ENCODE data around the gene KIF3A. TPM values are rescaled to one million over a fixed set of nuclear protein-coding genes. Genes with fewer than 3 reads are reported as not detected.

Gene KIF3A
- total RNA-seq, result 10 to 100 TPM in 1 of 4 donors, 1 to 10 TPM in 3; 2.6 to 15.0 (median 6.3) TPM

GRCh38 chr5:132736853-132737833 lies at the start of gene KIF3A:
TSS of gene KIF3A (minus strand) at chr5:132737546. CDS start at chr5:132737419, 127 bp downstream.
- DNase-seq (ENCODE audit: low spot score in 2 of 2), result peak; percentile 96 to 97
- Histone ChIP-seq H3K4me3 (peak within 1 kb of the TSS; percentile 90), H3K27me3 (peaks cover 1% of the 10 kb centered on the region), H3K9me3 (no peaks in the 10 kb centered on the region), H3K4me1 (peaks cover 16% of the 10 kb centered on the region), H3K36me3 (no peaks in the 10 kb centered on the region), H3K27ac (peak within 1 kb of the TSS; percentile 46)
- WGBS, result under 1% methylated on average over 26 of the region's 81 CpGs
- no peak for TF ChIP-seq POLR2AphosphoS5 (IDR thresholded peaks at IDR 0.05)
- no peak for TF ChIP-seq POLR2A (IDR thresholded peaks at IDR 0.05)
- no peak for TF ChIP-seq EP300 (IDR thresholded peaks at IDR 0.05)
- peak; percentile 17 to 36 for TF ChIP-seq CTCF (IDR thresholded peaks at IDR 0.05)

GRCh38 chr5:132787076-132787475 lies 49.7 kb upstream of the KIF3A start:
- no peak for DNase-seq (ENCODE audit: low spot score in 2 of 2)
- Histone ChIP-seq H3K36me3 (no peaks in the 10 kb centered on the region), H3K27ac (no peak overlapping the region), H3K27me3 (peaks cover 4% of the 10 kb centered on the region), H3K4me1 (no peaks in the 10 kb centered on the region), H3K4me3 (no peak overlapping the region), H3K9me3 (no peaks in the 10 kb centered on the region)
- no peak for TF ChIP-seq POLR2A (IDR thresholded peaks at IDR 0.05)
- no peak for TF ChIP-seq EP300 (IDR thresholded peaks at IDR 0.05)
- TF ChIP-seq CTCF (IDR thresholded peaks at IDR 0.05), result no peak
- TF ChIP-seq POLR2AphosphoS5 (IDR thresholded peaks at IDR 0.05), result no peak
- WGBS, result 94% methylated on average over 1 of the region's 1 CpG

GRCh38 chr5:132785864-132786263 lies 48.5 kb upstream of the KIF3A start:
- H3K4me3 ChIP-seq, result no peak overlapping the region
- 91% methylated on average over 4 of the region's 4 CpGs for WGBS
- no peaks in the 10 kb centered on the region for H3K36me3 ChIP-seq
- no peaks in the 10 kb centered on the region for H3K27me3 ChIP-seq
- no peaks in the 10 kb centered on the region for H3K9me3 ChIP-seq
- H3K27ac ChIP-seq, result no peak overlapping the region
- TF ChIP-seq POLR2AphosphoS5 (IDR thresholded peaks at IDR 0.05), result no peak
- TF ChIP-seq POLR2A (IDR thresholded peaks at IDR 0.05), result no peak
- no peak for TF ChIP-seq EP300 (IDR thresholded peaks at IDR 0.05)
- no peak for TF ChIP-seq CTCF (IDR thresholded peaks at IDR 0.05)
- DNase-seq (ENCODE audit: low spot score in 2 of 2), result peak in 1 of 2 donors; percentile 61
- no peaks in the 10 kb centered on the region for H3K4me1 ChIP-seq

DNA sequence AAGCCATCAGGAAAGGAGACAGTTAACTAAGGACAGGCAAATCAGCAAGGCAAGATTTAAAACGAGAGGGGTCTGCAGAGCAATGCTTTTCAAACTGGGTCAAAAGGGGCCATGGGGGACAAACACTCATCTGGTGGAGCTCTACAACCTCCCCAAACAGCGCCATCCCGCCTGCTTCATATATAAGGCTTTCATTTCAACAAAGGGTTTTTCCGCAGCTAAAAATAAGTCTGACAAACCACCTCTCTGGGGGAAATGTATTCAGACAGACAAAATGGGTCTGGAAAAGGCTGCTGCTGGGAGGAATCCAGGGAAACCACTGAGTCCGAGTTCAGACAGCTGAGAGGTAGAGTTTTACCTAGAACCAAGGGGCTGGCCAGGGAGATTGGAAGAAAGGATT lies 48.0 kb upstream of the KIF3A start:
- H3K4me3 ChIP-seq, result no peak overlapping the region
- TF ChIP-seq CTCF (IDR thresholded peaks at IDR 0.05) (no peak), POLR2AphosphoS5 (IDR thresholded peaks at IDR 0.05) (no peak), POLR2A (IDR thresholded peaks at IDR 0.05) (no peak), EP300 (IDR thresholded peaks at IDR 0.05) (no peak)
- no peaks in the 10 kb centered on the region for H3K36me3 ChIP-seq
- H3K4me1 ChIP-seq, result no peaks in the 10 kb centered on the region
- 75% methylated on average over 5 of the region's 5 CpGs for WGBS
- H3K27me3 ChIP-seq, result no peaks in the 10 kb centered on the region
- no peak overlapping the region for H3K27ac ChIP-seq
- DNase-seq (ENCODE audit: low spot score in 2 of 2), result peak in 1 of 2 donors; percentile 34
- H3K9me3 ChIP-seq, result no peaks in the 10 kb centered on the region

DNA sequence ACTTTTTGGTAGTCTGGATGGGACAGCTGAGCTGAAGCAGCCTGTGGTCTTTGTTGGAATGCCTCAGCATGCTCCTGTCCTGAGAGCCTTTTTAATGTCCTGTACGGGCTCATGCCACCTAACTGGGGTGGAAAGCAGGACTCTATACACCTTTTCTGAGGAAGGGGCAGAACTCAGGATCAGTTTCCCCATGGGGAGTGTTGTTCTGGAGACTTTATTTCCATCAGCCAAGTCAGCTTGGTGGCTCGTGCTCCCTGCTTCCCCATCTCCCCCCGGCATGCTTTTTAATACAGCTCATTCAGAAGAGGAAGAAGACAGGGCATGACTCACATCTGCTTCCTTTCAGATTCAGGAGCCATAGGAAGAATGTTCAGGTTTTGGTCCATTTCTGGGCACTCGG lies 44.8 kb upstream of the KIF3A start:
- Histone ChIP-seq H3K9me3 (no peaks in the 10 kb centered on the region), H3K36me3 (no peaks in the 10 kb centered on the region), H3K27ac (no peak overlapping the region), H3K27me3 (no peaks in the 10 kb centered on the region), H3K4me3 (no peak overlapping the region), H3K4me1 (peaks cover 9% of the 10 kb centered on the region)
- DNase-seq (ENCODE audit: low spot score in 2 of 2), result peak in 1 of 2 donors; percentile 23
- WGBS, result 84% methylated on average over 4 of the region's 4 CpGs
- TF ChIP-seq CTCF (IDR thresholded peaks at IDR 0.05) (no peak), POLR2A (IDR thresholded peaks at IDR 0.05) (no peak), POLR2AphosphoS5 (IDR thresholded peaks at IDR 0.05) (no peak), EP300 (IDR thresholded peaks at IDR 0.05) (no peak)
